T-helper 9 cell (primary cell): ENCODE measurements around the gene ABCC8.

Experiments
- DNase-seq: peaks from one replicate; pipeline ENCODE4 v3.0.0-alpha.2; 2020

ABCC8 gene

DNA sequence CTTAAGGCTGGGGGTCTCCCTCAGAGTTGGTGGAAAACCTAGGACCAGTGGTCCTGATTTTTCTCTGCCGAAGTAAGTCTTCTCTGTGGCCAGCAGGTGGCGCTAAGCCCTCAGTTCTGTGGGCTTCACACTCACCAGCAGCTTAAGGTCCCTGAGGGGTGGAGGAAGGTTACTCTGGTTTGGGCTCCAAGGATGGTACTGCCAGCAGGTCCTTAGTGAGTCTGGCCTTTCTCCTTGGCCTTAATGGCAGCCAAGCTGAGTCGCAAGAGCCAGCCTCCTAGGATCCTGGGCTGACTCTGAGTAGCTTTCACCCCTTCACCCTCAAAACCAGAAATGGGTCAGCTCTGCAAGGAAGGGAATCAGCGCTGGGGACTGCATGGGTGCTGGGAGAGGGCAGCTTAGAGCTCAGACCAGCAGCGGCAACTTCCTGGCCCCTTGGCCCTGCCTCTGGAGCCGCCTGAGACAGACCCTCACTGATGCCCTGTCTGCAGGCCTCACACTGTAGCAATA is 92.6 kb downstream of the ABCC8 start:
- peak; percentile 78 for DNase-seq

DNA sequence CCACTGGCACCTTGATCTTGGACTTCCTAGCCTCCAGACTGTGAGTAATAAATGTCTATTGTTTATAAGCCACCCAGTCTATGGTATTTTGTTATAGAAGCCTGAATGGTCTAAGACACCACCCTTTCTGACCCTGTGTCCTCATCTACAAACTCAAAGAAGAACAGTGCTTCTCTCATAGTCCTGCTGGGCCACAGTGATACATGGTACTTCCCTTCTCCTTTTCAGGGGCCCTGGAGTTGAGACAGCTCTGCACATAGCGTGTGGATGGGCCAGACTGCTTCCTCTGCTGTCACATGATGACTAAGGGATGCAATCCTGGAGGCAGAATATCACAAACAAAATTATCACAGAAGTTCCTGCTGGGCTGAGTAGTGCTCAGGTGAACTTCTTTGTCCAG is 93.2 kb downstream of the ABCC8 start:
- DNase-seq: no peak

DNA sequence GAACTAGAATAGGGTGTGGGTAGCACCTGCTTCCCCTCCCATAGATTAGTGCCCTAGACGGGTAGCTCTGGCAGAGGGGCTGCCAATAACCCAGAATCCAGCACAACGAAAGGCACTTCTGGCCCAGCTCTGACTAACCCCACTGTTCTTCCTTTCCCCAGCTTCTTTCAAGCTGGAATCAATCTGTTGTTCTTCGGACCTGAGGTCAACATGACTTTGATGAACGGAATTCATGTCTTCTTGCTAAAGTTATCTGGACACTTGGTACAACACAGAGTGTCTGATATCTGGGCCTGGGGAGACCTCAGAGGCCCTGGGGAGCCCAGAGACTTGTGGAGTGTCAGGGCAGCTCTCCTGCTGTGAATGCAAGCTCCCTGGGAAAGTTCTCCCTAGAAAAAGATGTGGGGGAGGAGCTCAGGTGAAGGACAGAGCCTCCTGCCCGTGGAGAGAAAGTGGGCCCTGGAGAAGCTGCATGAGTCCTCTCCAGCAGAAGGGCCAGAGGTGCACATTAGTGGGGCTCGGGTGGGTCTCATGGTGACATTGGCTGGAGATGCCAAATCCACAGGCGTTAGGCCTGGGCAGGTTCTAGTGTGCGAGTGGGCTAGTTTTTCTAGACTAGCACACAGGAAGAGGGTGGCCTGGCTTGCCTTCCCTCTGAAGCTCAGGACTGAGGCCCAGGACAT is 94.5 kb downstream of the ABCC8 start:
- DNase-seq: no peak

DNA sequence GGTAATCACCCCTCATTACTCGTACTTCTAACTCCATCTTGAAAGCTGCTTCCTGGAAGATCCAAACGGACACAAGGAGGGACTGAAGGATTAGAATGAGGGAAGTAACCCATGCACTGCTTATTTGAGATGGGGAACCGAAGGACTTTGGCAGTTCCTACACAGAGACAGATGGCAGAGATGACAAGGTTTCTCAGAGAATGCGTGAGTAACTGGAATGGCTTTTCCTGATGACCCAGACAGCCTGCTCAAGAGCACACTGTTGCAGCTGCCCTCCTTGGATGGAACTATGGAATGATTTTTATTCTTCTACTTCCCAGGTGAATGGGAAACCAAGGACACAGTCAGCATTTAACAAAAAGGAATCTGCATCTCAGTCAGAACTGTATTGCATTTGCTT is 95.5 kb downstream of the ABCC8 start:
- no peak for DNase-seq

DNA sequence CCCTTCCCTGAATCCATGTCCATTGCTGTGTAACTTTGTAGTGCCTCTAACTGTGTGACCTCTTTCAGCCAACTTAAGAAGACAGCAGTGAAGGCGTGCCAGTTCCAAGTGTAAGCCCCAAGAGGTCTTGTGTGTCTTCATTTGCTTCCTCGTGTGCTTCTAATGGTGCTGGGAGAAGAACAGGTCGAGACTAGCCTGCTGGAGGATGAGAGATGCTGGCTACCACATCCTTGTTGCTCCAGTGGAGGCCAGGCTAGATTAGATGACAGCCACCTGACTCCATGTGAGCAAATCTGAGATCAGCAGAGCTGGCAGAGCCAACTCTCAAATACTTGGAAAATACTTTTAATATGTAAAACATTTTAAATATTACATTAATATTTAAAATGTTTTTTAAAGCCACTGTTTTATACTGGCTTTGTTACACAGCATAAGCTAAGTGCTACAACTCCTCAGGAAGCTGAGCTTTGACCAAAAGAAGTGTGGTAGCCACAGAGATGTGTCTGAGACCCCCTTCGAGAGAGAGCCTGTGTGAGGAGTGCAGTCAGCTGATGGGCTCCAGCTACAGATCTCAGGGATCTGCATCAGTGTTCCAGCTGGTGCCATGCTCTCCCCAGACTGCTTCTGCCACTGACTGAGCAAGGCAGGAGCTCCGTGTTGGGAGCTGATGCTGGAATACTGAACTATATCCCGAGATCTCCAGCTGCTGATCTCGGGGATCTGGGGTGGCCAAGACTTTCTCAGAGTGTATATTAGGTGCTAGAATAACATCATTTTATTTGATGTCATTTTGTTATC is 97.1 kb downstream of the ABCC8 start:
- DNase-seq: no peak

DNA sequence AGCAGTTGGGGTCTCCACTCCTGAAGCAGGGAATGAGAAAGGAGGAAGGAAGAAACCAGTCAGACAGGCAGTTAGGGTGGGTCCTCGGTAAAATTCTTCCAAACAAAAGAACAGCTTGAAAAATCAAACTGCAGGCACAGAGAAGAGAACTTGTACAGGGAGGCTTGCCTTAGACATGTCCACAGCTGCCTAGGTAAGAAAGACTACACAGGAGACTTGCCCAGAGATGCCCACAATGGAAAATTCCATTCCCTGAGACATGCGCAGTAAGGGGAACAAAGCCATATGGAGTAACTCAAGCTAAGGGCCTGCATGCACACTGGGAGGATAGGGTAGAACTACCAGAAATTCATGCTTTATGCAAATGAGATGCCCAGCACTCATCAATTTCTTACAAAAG is 98.0 kb downstream of the ABCC8 start:
- DNase-seq: no peak

DNA sequence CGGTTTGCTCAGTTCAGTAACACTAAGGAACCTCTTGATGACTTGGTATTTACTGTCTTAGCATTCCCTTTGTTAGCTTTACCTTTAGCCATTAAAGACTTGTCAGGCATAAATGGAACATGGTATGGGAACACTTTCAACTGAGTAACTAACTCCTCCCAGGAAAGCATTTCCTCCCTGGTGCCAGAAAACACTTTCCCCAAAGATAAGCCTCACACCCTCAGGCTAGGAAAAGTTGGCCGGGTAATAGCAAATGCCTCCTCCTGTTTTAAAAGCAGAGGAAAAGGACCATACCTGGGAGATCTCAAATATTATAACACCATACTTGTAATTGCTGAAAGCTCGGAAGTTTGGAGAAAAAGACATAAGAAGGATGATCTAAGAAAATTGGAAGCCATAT is 100.2 kb downstream of the ABCC8 start:
- DNase-seq: no peak

DNA sequence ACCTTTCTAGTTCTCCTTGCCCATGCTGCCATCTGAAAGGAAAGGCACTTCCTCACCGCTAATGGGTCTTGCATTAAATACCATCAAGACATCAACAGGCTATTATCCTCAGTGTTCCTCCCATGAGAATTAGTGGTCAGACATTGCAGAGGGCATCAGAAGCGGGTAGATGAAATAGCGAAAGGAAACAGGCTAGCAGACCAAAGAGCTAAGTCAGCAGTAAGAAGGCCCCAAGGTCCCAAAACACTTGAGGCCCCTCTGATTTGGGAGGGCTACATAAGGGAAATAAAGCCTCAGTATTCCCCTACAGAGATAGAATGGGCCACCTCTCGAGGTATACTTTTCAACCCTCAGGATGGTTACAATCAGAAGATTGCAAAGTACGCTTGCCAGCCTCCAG is 101.1 kb downstream of the ABCC8 start:
- no peak for DNase-seq

DNA sequence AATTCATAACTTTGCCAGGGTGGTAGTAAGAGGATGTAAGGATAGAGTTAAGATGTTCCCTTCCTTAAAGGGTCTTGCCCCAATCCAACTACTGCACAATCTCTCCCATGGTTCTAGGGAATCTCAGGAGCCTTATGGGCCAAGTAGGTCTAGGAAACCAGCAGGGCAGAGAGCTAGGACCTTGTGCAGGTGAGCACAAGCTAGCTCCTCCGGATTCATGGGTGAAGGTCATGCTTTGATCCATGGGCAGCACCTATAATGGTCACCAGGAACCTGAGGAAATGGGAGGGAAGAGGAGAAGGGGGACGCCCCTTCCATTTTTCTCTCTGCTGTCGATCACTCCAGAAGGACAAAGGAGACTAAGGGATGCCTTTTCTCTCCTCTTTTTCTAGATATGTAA is 105.0 kb downstream of the ABCC8 start:
- no peak for DNase-seq

DNA sequence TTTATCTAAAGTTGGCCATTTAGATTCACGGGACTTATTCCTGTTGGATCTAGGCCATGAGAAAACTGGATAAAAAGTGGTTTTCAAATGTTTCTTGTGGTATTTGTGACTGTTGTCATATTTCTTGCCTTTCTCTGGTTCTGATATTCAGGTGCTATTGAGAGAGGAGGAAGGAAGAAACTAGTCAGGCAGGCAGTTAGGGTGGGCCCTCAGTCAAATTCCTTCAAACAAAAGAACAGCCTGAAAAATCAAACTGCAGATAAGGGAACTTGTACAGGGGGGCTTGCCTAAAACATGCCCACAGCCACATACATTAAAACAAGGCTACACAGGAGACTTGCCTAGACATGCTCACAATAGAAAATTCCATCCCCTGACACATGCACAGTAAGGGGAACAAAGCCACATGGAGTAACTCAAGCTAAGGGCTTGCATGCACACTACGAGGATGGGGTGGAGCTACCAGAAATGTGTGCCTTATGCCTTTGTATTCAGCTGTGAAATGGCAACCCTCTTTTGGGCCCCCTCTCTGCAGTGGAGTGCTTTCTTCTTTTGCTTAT is 106.9 kb downstream of the ABCC8 start:
- DNase-seq: no peak

DNA sequence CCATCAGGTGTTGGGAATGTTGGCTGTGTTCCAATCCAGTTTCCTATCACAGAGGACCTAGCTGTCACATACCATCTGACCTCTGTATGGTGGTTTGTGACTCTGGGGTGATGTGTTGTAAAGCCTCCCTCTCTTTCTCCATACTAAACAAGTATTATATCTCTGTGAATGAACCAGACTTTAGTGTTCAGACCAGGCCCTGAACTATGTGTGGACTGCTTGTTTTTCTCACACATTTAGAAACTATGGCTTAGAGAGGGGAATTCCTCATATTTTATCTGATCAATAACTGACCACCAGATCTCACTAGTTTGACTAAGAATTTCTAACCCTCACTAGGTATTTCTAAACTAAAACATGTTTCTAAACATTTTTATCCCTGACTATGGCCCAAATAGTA is 107.6 kb downstream of the ABCC8 start:
- no peak for DNase-seq

DNA sequence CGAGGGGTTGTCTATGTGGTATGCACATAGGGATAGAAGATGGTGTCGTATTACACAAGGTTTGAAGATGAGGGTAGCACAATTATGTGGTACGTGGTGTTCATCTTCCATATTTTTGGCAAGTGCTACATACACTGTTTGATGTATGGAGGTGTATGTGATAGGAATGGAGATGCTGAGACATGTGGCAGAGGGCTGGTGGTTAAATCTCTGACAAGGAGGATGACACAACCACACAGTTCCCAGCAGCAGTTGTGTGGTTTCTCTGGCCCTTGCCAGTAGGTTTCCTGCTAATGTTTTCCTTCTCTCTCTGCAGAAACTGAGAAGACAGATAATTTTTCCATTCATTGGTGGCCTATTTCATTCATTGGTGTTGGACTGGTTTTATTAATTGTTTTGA is 108.1 kb downstream of the ABCC8 start:
- no peak for DNase-seq

DNA sequence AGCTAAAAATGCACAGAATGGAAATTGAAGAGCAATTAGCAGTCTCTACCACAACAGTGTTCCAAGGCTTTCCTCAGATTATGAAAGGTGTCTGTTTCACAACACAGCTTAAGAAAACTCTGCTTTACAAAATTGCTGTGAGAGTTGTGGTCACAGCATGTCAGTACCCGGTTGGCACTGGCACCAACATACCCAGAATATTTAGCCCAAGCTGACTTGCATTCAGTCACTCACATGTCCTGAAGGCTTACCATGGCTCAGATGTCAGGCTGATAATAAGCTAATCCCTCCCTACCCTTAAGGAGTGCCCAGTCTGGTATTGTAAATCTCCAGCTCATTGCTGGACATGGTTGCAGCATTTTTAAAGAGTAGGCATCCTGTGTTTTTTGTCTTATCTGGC is 110.2 kb downstream of the ABCC8 start:
- DNase-seq: no peak

DNA sequence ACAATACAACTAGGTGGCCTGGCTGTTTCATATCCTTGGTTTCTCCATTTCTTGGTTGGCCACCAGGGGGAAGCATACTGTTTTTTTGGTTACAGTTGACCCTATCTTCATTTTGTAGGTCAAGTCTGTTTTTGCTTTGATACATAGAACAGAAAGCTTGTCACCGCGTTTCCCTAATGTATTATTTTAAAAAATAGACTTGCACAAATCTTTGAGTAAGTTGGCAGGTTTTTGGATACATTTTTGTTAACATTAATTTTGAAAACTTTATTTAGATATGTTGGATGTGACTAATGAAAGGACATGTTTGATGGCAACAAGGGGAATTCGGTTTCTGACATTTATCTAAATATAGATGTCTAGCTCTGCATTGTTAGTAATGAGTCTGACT is 122.0 kb downstream of the ABCC8 start:
- DNase-seq: peak; percentile 42

DNA sequence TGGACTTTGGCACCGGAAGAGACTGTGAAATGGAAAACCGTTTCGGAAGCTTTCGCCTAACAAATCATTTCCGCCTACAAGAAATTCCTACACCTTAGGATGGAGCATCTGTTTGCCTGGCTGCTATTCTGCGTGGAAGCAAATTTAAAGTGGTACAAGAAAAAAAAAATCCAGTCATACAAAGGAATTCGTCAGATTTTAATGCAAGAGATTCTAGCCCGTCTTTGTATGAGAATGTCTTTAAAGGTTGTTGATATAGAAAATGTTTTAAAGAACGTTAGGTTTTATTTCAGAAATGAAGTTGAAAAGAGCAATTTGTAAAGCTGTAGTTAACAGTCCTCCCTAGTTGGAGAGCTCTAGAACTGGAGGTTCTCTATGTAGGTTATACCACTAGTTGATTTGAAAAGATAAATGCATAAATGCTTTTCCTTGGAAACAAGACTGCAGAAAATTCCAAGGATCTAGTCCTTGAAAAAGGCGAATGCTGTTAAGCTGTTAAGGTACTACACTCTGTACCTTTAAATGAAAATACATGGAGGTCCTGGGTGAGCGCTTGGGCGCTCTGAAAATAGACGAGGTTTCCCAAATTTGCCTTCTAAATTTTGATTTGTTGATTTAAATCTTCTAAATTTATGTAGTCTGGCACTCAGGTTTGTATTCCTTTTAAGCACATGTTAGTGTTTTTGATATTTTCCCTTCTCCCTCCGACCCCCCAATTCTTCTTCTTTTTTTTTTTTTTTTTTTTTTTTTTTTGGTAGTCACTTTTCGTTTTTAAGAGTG is 122.6 kb downstream of the ABCC8 start:
- DNase-seq: no peak

DNA sequence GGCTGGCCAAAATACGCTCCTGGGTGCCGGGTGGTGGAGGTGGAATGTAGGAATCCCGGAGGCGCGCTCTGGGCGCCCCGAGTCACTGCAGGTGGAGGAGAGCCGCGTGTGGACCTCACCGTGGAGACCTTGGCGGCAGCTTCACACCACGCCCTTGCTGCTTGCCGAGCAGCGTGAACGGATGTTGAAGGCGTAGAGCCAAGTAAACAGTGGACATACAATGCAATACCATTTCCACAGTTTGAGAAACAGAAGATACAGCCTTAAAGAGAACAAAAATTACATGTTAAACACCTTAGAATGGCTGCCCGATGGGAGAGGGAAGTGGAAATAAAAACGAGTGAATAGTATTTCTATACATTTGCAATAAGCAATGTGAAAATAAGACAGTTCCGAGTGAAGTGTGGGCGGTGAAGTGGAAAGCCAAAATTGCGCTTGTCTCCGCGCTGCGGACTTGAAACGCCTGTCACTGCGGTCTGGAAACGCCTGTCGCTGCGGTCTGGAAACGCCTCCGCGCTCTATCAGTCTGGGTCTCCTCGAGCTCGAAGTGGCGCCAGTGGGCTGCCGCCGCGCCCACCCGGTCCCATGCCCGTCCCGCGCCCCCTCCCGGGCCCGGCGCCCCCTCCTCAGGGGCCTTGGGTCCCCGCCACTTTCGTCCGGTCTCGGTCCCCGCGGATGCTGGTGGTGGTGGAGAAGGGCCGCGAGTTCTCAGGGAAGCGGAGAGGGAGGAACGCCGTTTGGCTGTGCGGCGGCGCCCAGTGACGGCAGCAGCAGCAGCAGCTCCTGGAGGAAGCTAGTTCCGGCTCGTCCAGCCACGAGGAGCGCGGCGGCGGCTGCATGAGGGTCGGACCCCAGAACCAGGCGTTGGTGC is 123.5 kb downstream of the ABCC8 start:
- DNase-seq: peak; percentile 29

DNA sequence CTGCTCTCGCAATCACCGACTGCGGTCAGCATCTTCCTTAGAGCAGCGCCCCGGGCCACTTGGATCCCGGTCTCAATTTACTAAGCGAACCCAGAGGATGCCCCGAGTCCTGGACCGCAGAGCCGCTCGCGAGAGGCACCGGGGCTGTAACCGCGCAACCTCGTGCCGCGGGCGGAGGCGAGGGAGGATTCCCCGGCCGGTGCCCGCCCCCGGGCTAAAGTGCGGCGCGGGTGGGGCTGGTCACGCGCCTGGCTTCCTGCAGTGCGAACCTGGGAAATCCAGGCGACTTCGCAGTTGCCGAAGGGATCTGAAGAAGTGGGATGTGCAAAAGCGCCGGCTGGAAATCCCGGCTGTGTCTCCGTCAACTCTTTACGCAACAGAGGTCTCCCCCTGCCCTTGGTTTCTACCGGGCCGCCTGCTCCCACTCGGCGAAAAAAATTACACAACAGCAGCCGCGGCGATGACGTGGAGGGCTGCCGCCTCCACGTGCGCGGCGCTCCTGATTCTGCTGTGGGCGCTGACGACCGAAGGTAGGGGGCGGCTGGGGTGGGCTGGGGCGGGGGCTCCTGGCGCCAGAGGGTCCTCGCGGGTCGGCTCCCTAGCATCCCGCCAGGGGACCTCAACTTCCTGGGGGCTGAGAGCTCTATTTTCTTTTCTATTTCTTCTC is 125.0 kb downstream of the ABCC8 start, which contains the start of gene NCR3LG1:
TSS of gene NCR3LG1 (plus strand) at position 291 of the 667 bp plus-strand sequence. CDS start at position 461, 170 bp downstream.
- DNase-seq: peak; percentile 57

DNA sequence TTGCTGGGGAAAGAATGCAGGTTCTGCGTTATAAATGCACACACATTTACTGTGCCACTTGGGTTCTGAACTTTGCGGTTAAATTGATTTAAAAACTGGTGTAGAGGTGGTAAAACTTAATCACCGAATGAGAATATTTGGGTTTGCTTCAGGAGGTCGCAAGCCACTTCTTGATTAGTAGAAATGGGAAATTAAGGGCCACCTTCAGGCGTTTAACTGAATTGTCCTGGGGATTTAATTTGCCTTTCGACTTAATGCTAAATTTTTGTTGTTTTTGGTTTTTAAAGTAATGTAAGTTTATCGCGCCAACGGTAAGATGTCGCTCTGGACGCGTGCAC is 125.5 kb downstream of the ABCC8 start:
- no peak for DNase-seq

DNA sequence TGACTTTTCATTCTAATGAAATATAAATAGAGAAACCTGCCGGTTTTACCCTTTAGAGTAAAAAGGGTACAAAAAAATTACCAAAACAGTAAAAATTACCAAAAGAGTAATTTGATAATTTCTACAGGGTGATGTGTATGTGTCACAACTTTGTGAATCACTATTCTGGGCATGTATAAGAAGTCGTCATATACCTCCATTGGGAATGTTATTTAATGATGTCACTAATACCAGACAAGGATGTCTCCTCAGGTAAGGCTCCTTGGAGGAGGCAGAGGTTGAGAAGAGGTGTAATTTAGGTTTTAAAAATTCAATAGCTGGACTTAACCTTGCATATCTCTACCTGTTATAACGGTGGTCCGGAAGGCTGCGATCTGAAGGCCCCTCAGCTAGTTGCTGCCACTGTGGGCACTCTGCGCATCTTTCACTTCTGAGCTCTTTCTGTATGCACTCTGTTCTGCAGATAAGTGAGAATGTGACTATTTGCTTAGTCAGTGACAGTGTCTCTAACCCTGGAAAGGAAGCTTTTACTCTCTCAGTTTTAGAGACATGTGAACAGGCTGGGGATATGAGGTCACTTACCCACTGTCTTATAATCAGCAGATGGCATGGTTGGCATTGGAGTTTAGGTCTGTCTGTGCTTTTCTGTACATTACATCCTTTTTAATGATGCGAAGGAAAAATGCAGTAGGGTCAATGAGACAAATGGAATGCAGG is 126.0 kb downstream of the ABCC8 start:
- no peak for DNase-seq

DNA sequence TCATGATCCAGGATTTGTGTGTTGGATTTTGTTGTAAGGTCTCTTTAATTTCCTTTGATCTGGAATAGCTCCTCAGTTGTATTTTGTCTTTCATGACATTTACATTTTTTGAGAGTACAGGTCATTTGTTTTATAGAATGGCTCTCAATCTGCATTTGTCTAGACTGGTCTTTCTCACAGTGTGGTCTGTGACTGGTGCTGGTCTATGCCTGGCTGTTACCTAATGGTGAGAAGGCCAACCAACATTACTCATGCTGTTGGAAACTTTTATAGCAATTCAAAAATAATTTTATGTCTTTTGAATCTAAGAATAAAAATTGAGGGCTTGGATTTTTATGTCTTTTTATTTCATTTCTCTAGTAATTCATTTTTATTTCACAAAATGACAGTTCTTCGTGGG is 129.0 kb downstream of the ABCC8 start:
- no peak for DNase-seq

DNA sequence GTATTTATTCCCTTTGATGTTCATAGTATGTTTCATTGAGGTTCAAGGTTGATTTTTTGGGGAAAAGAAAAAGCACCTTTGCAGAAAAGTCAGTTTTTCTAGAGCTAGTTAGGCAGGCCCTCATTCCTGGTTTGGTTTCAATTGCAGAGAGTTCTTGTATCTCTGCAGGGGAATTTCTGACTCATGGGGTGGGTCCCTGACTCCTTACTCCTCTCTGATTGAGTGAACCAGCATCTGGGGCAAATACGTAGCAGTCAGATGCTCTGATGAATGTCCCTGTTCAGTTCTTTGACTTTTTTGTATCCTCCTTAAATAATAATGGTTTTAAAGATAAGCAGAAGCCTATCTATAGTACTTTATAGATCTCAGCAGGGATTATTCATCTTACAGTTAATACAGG is 132.7 kb downstream of the ABCC8 start:
- DNase-seq: no peak
